ENCODE measurements around the gene GABPA.
"Not testable (repeated sequence)": the region's sequence is repeated elsewhere in the genome, so short reads cannot be mapped to it uniquely, and the experiment has no call there.

Gene GABPA

DNA sequence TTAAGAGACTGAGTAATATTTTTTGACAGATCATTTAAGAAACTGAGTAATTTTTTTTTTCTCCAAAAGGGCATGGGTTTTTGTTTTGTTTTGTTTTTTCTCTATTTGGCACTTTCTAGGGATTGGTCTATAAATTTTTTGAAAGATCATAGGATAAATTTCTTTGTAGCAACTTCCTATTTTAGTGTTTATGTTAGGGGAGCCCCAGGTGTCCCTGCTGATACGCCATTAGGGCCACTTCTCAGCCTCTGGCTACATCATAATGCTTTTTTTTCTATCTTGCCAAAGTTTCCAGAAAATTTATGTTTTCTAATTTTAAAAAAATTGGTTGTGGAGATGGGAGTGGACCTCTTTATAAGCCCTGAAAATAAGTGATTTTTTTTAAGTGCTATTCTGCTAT is 2.6 kb downstream of the GABPA start:
- no peak for DNase-seq (ENCODE audit: low read depth)

GRCh38 chr21:25742900-25743299 is 8.1 kb downstream of the GABPA start:
- no peak for DNase-seq (ENCODE audit: low read depth)

DNA sequence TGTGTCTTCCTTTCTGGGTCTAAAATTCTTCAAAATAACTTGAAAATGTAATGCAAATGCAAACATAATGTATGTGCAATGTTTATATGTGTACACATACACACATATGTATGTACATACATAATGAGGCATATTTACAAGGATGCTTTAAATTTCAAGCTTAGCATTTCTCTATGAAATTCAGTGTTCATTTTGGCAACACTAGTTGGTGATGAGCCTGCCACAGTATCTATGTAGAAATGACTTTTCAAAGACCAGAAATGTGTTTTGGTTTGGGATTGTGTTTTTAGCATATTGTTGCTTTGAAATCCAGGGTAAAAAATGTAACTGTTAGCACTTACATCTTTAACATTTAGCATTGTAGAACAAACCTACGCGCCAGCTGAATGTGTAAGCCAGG is 10.1 kb downstream of the GABPA start:
- no peak for DNase-seq (ENCODE audit: low read depth)

- DNase-seq (ENCODE audit: low read depth), result no peak
Observed at GRCh38 chr21:25750085-25750484, 15.3 kb downstream of the GABPA start.

- no peak for DNase-seq (ENCODE audit: low read depth)
Observed at GRCh38 chr21:25752416-25752815, 17.6 kb downstream of the GABPA start.

GRCh38 chr21:25756190-25756932 is 21.6 kb downstream of the GABPA start:
- no peak for DNase-seq (ENCODE audit: low read depth)

DNA sequence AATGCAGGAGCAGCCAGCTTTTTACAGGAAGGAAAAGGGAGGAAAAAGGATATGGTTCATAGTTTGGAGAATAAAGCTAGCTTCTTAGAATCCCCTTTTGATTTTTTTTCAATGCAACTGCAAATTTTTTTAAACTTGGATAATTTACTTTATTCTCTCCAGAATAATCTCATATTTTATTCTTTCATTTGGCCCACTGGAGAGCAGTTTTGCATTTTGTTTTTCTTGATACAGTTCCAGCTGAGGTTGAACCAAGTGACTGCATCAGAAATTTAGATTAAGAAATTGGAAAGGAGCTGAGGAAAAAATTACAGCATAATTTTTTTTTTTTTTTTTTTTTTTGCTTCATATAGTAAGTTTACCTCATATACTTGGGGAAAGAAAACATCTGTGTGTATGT is 22.8 kb downstream of the GABPA start:
- DNase-seq (ENCODE audit: low read depth), result no peak

DNA sequence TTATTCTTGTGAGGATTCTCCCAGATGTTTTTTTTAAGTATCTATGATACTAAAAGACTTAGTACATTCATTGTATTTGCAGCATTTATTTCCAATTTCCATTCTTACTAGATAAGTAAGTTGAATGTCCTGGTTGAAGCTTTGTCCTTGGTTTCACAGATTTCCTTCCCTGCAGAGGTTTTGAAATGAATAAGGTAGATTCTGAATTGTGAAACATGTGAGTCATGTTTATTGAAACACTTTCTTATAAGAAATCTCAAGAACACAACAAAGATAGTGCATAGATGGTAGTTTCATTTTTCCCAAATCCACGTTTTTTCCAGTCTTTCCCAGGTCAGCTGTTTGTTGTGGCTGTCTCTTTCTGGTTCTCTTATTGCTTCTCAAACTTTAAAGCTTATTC is 24.8 kb downstream of the GABPA start:
- DNase-seq (ENCODE audit: low read depth), result peak; percentile 71

DNA sequence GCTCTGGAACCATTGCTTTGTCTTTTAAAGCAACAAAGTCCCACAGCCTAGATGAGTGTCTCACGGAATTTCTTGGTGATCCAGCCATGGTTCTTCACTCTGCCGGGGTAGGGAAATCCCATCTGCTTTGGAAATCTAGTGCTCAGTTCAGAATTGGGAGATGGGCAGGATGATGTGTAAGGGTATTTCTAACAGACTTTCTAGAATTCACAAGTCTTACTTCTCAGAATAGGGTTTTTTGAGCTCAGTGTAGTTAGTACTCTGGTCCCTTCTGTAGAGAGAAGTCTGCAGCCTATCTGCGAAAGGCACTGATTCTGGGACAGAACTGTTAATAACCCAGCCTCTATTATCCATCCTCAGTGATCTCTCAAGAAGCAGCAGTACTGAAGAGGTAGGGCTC is 25.3 kb downstream of the GABPA start:
- no peak for DNase-seq (ENCODE audit: low read depth)

DNA sequence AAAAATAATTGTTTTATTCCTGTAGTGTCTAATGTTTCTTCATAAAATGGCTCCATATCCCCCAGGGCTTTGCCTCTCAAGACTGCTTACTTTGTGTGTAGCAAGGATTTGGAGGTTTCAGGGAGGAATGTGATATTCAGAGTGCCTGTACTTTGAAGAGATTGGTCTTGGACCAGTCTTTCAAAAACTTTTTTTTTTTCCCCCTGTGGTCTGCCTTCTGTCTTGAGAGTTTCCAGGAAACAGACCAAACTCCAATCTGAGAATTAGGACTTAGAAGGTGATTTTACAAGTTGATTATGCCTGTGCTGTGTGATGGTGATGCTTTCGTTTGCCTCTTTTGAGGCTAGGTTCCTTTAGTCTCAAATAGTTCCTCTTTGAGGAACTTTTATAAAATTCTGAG is 25.9 kb downstream of the GABPA start:
- no peak for DNase-seq (ENCODE audit: low read depth)

DNA sequence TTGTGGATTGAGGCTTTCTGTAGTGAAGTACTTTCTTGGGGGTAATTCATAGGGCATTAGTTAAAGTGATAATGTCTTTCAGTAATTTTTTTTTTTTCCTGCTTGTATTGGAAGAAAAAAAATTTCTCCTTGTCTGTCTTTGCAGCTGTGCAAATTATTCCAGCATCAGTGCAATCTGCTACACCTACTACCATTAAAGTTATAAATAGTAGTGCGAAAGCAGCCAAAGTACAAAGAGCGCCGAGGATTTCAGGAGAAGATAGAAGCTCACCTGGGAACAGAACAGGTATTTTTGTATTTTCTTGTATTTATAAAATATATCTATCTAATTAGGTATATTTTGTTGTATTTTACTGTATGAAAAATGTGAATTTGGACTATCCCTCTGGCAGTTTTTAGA is 29.3 kb downstream of the GABPA start:
- DNase-seq (ENCODE audit: low read depth), result no peak

- DNase-seq (ENCODE audit: low read depth), result no peak
Observed at GRCh38 chr21:25767921-25768320, 33.1 kb downstream of the GABPA start.

- peak; percentile 60 for DNase-seq (ENCODE audit: low read depth)
Observed at GRCh38 chr21:25772686-25773085, 37.9 kb downstream of the GABPA start.

DNA sequence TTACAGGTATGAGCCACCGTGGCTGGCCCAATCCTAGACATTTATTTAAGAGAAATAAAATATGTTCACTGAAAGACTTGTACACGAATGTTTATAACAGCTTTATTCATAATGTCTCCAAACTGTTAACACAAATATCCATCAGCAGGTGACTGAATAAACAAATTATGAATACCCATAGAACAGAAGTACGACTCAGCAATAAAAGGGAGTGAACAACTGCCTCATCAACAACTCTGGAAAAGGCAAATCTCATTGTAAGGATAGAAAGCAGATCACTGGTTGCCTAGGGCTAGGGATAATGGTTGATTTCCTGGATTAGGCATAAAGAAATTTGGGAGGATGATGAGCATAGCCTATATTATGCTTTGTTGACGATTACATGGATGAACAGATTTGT is 41.7 kb downstream of the GABPA start:
- no peak for DNase-seq (ENCODE audit: low read depth)

DNA sequence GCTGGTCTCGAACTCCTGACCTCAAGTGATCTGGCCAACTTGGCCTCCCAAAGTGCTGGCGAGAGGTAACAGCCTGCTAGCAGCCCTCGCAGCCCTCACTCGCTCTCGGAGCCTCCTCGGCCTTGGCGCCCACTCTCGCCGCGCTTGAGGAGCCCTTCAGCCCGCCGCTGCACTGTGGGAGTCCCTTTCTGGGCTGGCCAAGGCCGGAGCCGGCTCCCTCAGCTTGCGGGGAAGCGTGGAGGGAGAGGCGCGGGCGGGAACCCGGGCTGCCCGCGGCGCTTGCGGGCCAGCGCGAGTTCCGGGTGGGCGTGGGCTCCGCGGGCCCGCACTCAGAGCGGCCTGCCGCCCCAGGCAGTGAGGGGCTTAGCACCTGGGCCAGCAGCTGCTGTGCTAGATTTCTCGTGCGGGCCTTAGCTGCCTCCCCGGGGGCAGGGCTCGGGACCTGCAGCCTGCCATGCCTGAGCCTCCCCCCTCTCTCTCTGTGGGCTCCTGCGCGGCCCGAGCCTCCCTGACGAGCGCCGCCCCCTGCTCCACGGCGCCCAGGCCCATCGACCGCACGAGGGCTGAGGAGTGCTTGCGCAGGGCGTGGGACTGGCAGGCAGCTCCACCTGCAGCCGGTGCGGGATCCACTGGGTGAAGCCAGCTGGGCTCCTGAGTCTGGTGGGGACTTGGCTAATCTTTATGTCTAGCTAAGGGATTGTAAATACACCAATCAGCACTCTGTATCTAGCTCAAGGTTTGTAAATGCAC is 43.5 kb downstream of the GABPA start:
- not testable (repeated sequence) for DNase-seq (ENCODE audit: low read depth)

DNA sequence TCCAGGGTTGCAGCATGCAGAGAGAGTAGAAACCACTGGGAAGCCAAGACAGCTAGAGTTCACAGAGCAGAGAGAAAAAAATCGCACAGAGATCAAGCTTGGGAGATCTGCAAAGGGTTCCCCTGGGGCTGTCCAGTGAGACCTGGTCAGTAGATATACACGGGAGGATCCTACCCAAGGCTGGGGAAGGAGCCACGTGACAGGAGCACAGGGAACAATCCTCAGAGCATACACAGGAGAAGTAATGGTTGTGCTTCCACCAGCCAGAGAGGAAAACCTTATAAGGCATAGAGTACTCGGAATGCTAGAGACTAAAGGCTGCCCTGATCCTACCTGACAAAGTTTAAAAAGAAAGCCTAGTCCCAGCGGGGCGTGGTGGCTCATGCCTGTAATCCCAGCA is 53.9 kb downstream of the GABPA start:
- DNase-seq (ENCODE audit: low read depth), result no peak

- peak; percentile 39 for DNase-seq (ENCODE audit: low read depth)
Observed at GRCh38 chr21:25790122-25790877, 55.5 kb downstream of the GABPA start.

GRCh38 chr21:25790878-25791204 is 56.1 kb downstream of the GABPA start:
- DNase-seq (ENCODE audit: low read depth), result no peak

DNA sequence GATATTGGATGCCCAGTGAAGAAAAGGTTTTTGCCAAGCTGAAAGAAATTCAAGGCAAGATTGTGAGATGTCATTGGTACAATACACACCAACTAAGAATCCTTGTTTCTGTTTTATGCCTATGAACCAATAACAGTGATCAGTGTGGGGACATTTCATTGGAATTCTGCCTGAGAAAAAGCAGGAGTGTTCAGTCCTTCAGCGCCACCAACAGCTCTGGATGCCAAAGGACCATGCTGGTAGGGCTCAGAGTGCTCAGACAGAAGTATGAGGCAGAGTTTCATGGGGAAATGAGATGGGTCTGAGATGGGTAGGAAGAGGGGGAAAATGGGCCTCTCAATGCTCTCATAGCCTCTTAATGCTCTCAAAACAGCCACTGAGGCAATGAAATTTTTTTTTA is 56.5 kb downstream of the GABPA start:
- no peak for DNase-seq (ENCODE audit: low read depth)

DNA sequence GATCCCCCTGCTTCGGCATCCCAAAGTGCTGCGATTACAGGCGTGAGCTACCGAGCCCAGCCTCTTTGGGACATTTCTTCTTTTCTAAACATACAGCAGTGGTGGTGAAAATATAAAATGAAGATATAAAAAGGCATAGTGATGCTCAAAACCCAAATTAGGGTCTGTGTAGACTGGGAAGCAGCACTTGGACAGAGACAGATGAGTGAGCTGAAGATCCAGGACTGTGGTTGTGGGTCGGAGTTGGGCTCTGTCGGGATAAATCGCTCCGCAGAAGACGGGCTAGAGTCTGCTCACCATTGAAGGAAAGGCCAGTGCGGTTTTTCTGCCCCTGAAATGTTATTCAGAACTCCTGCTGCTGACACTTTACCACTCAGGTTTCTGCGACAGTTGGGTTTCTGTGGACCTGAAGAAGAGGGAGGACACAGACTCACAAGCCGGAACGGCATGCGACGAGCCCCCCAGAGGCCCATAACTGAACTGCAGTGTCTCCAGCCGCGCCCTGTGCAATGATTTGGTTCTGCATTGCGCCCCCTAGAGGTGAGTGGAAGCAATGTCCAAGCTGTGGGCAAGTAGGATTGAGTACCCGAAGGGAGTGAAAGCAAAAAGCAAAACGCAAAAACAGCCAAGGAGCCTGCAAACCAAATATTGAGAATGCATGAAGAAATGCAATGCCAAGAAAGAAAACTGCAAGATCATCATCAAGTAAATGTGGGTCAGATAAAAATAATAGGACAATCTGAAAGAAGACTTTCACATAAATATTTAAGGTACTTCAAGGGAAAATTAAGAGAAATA is 66.6 kb downstream of the GABPA start:
- peak; percentile 79 for DNase-seq (ENCODE audit: low read depth)

- DNase-seq (ENCODE audit: low read depth), result no peak
Observed at GRCh38 chr21:25806060-25806459, 71.3 kb downstream of the GABPA start.

DNA sequence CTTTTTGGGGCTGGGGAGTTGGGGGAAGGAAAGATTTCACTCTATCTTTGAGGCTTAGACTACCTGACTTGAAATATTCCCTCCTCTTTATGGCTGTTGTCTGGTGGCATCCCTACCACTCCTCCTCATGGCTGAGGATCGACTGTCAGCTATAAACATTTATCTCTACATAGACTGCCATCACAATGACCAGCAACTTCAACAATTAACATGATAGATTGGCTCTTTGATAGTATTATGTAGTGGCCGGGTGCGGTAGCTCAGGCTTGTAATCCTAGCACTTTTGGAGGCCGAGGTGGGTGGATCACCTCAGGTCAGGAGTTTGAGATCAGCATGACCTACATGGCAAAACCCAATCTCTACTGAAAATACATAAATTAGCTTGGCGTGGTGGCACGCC is 72.4 kb downstream of the GABPA start:
- DNase-seq (ENCODE audit: low read depth), result no peak
